ENCODE measurements around the gene BMP6.

DNA sequence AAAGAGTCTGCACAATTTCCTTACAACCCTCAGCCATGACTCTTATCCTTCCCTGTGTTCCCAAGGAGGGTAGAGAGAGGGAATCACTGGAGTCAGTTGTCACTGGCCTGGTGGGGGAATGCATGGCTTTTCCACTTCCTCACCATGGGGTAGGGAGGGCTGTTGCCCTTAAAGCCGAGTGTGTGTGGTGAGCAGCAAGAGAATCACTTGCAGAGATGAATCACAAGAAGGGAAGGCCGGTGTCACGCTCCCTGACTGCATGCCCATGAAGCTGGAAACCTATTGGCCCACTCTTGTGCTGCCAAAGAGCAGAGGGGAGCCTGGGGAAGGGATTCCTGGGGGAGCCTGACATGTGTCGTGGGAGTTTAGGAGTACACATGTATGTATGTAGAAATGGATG lies 18.1 kb upstream of the BMP6 start:
- TF ChIP-seq EZH2phosphoT487 (IDR thresholded peaks at IDR 0.05; ENCODE audit: low read depth): no peak
- TF ChIP-seq, protein P1, sequence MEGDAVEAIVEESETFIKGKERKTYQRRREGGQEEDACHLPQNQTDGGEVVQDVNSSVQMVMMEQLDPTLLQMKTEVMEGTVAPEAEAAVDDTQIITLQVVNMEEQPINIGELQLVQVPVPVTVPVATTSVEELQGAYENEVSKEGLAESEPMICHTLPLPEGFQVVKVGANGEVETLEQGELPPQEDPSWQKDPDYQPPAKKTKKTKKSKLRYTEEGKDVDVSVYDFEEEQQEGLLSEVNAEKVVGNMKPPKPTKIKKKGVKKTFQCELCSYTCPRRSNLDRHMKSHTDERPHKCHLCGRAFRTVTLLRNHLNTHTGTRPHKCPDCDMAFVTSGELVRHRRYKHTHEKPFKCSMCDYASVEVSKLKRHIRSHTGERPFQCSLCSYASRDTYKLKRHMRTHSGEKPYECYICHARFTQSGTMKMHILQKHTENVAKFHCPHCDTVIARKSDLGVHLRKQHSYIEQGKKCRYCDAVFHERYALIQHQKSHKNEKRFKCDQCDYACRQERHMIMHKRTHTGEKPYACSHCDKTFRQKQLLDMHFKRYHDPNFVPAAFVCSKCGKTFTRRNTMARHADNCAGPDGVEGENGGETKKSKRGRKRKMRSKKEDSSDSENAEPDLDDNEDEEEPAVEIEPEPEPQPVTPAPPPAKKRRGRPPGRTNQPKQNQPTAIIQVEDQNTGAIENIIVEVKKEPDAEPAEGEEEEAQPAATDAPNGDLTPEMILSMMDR (IDR thresholded peaks at IDR 0.05; ENCODE audit: low read depth, low read length): no peak

Data from OCI-LY3 (cell line).